SK-N-DZ (cell line): ENCODE results near the gene KLHL24.
A peak's percentile ranks its signal among the peaks of the same experiment; 100 is the strongest.
"Not testable (repeated sequence)": the region's sequence is repeated elsewhere in the genome, so short reads cannot be mapped to it uniquely, and the experiment has no call there.

Experiments used
- DNase-seq: peaks from one replicate; pipeline ENCODE4 v3.0.0-alpha.2; 2015; ENCODE audit warnings: low spot score

Gene KLHL24

DNA sequence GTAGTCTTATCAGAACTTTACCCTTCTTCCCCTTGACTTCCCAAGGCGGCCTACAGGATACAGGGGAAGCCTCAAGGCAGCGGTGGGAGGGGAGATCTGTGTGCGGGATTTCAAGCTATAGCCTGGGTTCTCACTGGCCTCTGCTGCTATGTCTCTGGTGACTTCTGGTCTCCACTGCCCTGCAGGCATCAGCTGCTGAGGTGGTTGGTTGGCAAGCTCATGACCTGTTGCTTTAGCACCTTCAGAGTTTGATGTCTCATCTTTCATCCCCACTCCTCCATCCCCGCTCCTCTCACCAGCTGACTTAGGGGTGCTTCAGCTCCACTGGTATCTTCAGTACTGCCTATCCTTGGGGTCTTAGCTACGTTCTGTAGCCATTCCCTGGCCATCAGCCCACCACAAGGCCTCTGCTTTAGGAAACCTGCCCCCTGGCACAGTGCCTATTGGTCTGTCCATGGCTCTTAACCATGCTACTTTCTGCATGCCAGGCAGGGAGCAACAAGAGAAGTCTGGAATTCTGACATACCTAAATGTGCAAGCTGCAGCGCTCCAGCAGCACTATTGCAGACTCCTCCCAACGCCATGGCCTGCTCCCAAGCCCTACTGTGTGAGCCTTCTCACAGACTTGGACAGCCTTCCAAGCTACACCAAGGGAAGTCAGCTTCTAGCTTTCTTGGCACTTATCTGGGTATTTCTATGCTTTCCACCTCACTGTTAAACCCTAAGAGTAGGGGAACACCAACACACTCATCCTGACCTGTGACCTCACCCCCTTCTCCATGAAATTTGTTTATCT, 60.3 kb downstream of the KLHL24 start:
- DNase-seq: no peak

GRCh38 chr3:183697123-183697609, 61.7 kb downstream of the KLHL24 start:
- no peak for DNase-seq

DNA sequence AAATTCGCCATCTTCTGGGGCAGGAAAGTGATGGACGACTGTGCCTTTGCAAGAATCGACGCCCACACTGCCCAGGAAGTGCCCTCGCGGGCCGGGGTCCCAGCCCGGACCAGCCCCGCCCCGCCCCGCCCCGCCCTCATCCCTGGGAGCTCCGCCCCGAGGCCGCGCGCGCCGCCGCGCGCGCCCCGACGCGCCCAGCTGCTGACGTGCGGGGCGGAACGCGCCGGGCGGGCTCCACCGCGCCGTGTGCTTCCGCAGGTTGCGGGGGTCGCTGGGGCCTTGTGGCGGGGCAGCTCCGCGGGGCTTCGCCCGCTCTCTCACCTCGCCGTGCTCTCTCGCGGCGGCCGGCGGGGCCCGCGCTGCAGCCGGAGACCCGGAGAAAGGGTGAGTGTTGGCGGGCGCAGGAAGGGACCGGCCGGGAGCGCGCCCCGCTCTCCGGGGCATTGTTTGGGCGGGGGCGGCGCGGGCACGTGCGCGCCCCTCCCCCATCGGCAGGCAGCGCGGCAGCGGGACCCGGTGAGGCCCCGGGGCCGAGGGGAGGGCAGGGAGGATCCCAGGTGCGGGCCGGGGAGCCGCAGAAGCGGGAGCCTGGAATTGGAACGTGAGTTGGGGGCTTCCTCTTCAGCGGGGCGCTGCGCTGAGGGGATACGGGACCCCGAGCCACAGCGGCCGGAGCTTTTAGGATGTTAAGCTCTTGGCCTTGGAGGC, 62.3 kb downstream of the KLHL24 start, which contains the start of gene YEATS2:
YEATS2 (plus strand) TSS at position 188 of the 708 bp plus-strand sequence. CDS start 17,366 bp downstream, outside the sequence.
- DNase-seq: peak; percentile 77

GRCh38 chr3:183698318-183698751, 62.9 kb downstream of the KLHL24 start:
- DNase-seq: peak; percentile 59

DNA sequence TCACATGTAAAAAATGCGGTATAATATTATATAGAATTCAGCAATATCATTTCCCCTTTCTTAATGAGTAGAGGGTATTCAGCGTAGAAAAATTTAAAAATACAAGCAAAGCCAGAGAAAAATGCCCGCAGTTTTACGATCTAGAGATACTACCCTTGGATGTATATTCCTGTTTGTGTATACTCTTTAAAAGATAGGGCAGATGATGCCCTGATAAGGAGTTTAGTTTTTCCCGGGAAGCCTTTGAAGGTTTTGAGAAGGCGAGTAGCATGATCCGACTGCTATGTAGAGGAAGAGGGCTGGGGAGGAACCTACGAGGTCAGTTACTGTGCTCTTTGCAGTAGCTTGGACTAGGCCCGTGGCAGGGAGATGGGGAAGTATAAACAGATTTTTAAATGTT, 63.3 kb downstream of the KLHL24 start:
- DNase-seq: peak; percentile 32

GRCh38 chr3:183699238-183699947, 64.0 kb downstream of the KLHL24 start:
- DNase-seq: peak; percentile 24

DNA sequence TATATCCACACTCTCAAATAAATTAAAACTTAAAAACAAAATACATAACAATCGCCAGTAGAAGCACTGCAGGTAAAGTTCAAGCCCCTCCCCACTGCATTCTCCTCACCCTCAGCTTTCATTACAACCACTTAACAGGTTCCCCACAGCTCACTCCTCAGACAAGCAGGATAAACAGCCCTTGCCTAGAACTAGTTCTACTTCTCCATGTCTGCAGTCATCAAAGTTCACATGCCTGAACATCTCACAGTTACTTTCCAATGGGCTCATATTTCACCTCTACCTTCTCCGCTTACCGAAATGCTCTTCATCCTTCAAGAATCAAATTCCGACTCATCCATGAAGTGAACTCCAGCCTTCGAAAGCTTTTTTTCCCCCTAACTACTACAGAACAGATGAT, 66.3 kb downstream of the KLHL24 start:
- no peak for DNase-seq

DNA sequence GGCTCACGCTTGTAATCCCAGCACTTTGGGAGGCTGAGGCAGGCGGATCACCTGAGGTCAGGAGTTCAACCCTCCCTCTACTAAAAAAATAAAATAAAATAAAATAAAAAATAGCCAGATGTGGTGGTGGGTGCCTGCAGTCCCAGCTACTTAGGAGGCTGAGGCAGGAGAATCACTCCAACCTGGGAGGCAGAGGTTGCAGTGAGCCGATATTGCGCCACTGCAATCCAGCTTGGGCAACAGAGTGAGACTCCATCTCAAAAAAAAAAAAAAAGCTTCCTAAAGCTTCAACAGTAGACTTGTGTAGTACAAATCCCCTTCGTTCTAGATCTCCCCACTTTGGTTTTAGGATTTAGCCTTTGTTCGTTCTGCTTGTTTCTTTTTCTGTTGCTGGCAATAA, 68.5 kb downstream of the KLHL24 start:
- not testable (repeated sequence) for DNase-seq

- DNase-seq: no peak
Measured at GRCh38 chr3:183710231-183710630, 74.8 kb downstream of the KLHL24 start.

DNA sequence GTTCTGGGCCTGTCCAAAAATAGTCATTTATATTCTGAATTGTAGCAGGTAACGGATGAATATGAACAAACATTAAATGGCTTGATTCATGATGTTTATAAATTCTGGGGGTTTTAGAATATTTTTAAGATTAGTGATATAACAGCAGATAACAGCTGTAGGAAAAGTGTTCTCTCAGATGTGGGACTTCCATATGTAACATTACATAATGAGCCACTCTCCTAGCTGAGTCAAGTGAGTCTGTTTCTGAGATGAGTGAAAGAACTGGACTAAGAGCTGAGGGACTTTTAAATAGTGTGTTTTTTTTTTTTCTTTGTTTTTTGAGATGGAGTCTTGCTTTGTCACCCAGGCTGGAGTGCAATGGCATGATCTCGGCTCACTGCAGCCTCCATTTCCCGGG, 76.1 kb downstream of the KLHL24 start:
- no peak for DNase-seq

DNA sequence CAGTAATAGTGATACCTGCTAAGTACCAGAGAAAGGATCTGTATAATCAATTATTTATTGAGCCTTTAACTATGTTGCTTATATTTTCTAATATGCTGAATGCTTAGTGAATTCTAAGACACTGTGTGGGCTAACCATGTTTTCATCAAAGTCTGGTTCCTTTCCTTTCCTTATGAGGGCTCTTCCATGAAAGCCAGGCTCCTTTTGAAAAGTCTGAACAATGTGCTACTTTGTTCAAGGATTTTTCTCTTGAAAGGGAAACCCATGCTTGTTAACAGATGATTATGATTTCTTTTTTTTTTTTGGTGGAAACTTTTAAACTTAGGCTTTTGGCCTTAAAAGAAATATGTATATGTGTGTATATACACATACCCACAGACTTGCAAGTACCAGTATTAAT, 79.2 kb downstream of the KLHL24 start:
- no peak for DNase-seq

- DNase-seq: no peak
Measured at GRCh38 chr3:183718012-183718411, 82.6 kb downstream of the KLHL24 start.

DNA sequence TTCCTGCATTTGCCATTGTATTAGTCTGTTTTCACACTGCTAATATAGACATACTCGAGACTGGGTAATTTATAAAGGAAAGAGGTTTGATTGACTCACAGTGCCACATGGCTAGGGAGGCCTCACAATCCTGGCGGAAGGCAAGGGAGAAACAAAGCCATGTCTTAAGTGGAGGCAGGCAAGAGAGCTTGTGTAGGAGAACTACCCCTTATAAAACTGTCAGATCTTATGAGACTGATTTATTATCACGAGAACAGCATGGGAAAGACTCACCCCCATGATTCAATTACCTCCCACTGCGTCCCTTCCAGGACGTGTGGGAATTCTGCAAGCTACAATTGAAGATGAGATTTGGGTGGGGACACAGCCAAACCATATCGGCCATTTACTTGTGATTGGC, 90.0 kb downstream of the KLHL24 start:
- peak; percentile 12 for DNase-seq

GRCh38 chr3:183728204-183728603, 92.8 kb downstream of the KLHL24 start:
- no peak for DNase-seq

- peak; percentile 92 for DNase-seq
Measured at GRCh38 chr3:183730361-183730760, 94.9 kb downstream of the KLHL24 start.

GRCh38 chr3:183731611-183732010, 96.2 kb downstream of the KLHL24 start:
- no peak for DNase-seq

DNA sequence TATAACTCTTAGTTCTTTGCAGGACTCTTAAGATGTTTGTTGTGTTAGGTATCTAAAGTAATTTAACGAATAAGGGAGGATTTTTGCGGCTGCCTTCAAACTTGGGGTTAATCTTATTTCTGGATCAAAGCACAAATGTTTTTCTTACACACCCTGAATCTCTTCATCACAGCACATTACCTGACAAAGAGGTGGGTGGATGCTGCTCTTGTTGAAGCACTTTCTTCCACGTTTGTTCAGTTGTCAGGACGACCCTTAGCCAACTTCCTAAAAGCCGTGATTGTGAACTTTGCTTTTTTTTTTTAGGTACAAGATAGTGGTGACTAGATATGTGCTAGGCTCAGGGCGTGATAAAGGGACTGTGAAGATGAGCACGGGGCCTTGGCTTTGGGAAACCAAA, 98.1 kb downstream of the KLHL24 start:
- DNase-seq: no peak
